Frontal cortex (tissue), 4 donors: ENCODE measurements around the gene HIP1R. TPM values are rescaled to one million over a fixed set of nuclear protein-coding genes. Genes with fewer than 3 reads are reported as not detected.
"Not testable (repeated sequence)": the region's sequence is repeated elsewhere in the genome, so short reads cannot be mapped to it uniquely, and the experiment has no call there.

Source experiments
- DNase-seq, 2 donors: peaks; one replicate each; pipeline ENCODE4 v3.0.0; 2012; ENCODE audit warnings: low spot score in 2 of 2
- FAIRE-seq: peaks from 2 replicates; lab custom pipeline; 2012; peaks lifted over from hg19 to GRCh38; lab: Jason Lieb, UNC
- total RNA-seq: library from RNA; depleted of rRNA; stranded (reverse); fragments of >200 nt; gene quantifications from one replicate; pipeline ENCODE4 v1.2.3, GENCODE V29; 2014
- donor health status: control.
- donor health status: control.
- donor health status: control.

The HIP1R gene
- total RNA-seq, 1 donor from 2014 or later: 88.0 TPM

- no peak for DNase-seq
- FAIRE-seq: no peak
Measured at GRCh38 chr12:122886851-122887818, 51.9 kb downstream of the HIP1R start.

- DNase-seq (no peak), FAIRE-seq (no peak)
Measured at GRCh38 chr12:122887819-122888212, 52.6 kb downstream of the HIP1R start.

- no peak for DNase-seq
- no peak for FAIRE-seq
Measured at GRCh38 chr12:122888232-122888752, 53.0 kb downstream of the HIP1R start.

- DNase-seq (no peak), FAIRE-seq (no peak)
Measured at GRCh38 chr12:122889761-122890520, 54.7 kb downstream of the HIP1R start.

DNA sequence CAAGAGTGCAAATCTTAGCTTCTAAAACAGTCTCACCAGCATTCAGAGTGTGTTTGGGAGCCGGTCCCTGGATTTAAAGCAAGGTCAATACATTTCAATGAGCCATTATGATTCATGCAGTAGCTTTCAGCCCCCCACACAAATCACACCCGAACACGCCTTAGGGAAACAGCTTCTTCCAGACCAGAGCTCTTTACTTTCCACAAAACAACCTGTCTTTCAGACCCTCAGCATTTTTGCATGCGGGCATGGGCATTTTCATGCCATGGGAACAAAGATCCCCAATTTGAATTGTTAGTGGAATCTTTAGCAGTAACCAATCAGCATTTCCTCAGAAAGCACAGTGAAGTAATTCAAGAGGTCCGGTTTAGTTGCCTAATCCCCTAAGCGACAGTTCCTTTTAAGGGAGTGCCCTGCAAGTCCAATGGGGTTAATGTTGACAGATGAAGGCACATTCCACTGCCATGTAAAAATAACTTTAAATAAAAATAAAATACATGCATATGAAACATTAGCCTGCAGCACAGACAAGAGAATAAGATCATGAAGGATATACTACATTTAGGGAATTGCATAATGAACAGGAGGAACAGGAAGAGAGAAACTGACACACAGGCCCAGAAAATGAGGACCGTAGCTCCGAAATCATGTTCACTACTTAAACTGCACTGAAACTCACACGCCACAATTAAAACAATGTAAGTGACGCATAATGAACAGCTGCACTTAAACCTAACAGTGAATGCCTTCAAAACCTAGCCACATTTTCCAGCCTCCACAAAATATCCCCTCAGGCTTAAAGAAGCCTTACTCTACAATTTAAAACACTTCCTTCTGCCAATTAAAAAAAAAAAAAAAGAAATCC lies 56.6 kb downstream of the HIP1R start:
- FAIRE-seq: no peak
- DNase-seq: no peak

DNA sequence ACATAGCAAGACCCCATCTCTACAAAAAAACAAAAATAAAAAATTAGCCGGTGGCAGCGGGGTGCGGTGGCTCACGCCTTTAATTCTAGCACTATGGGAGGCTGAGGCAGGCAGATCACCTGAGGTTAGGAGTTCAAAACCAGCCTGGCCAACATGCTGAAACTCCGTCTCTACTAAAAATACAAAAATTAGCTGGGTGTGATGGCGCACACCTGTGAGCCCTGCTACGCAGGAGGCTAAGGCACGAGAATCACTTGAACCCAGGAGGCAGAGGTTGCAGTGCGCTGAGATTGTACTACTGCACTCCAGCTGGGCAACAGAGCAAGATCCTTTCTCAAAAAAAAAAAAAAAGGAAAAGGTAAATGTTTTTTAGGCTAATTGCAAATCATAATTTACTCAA lies 57.5 kb downstream of the HIP1R start:
- DNase-seq, FAIRE-seq: not testable (repeated sequence)

- DNase-seq (no peak), FAIRE-seq (no peak)
Measured at GRCh38 chr12:122893208-122894153, 58.2 kb downstream of the HIP1R start.

DNA sequence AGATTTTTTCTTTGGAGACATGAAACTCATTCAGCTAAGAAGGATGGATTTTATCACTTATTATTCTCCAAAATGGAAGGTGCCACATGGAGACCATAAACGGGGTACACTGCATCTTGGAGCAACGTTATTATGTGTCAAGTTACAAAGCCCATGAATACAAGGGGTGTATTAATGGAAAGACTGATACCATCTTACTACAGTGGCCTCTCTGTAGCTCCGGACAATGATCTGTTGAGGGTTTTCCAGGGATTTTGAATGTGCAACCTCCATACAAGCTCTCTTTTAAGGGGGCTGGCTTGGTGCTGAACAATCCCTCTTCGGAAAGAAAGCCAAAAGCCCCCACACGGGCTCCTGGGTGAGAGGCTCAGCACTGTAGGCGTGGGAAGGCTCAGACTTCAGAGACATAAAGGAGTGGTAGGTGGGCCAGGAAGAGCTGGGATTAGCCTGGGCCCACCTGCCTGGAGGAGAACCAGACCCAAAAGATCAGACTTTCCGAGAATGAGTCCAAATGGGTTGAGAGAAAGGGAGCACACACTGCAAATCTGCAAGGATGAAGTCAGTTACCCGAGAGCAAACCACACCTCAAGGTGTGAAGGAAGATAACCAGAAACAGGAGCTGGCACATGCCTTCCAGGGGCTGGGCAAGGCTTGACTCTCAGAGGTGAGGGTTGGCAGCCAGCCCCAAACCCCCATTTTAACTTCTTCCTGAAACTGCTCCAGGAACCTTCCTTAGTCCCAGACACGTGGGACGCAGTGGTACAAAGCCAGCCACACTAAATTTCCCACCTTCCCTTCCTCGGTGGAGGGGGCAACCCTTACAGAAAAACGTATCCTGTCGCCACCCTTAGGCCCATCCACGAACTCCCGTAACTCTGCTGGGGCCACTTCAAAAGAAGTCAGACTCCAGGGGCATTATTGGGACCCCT lies 59.2 kb downstream of the HIP1R start:
- no peak for FAIRE-seq

GRCh38 chr12:122895320-122895703 lies 60.1 kb downstream of the HIP1R start:
- DNase-seq (no peak), FAIRE-seq (no peak)

More for the DNA sequence above, 59.2 kb downstream of the HIP1R start:
- no peak for DNase-seq

- FAIRE-seq (no peak), DNase-seq (peak; percentile 86 to 95)
Measured at GRCh38 chr12:122895704-122896636, 60.7 kb downstream of the HIP1R start, which contains the start of gene VPS37B. Gene VPS37B, minus strand, starts transcription at chr12:122896124. Its CDS starts 62 bp downstream, at chr12:122896062.

GRCh38 chr12:122896662-122897061 lies 61.4 kb downstream of the HIP1R start:
- FAIRE-seq (no peak), DNase-seq (no peak)

- DNase-seq (no peak), FAIRE-seq (no peak)
Measured at GRCh38 chr12:122899887-122900286, 64.6 kb downstream of the HIP1R start.

DNA sequence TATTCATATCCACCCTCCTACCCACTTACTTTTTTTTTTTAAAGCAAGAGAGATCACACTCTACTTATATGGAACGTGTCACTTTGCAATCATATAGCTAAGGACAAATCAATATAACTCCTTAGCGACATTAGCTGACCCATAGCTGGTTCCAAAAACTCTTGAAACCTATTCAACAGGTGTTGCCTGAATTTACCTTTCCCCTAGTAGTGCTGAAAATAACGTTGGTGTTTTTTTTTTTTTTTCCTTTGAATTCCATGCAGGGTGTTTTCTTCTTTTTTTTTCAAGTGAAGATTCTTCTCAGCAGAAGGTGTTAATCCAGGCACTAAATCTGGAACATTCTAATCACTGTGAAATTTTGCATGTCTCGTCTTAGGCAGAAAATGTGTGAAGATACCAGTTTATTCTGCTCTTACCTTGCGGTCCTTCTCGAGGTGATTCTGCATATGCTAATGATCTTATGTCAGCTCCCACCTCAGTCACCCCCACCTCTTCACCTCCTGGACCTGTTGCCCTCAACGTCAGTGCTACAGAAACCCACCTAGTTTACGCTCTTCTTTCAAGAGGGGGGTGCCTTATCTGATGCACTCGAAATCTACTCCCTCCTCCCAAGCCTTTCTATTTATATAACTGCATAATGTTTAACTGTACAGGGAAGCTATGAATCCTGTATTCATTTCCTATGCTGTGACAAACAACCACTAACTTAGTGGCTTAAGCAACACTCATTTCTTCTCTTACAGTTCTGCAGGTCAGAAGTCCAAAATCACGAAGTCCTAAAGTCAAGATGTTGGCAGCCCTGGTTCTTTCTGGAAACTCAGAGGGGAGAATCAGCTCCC lies 67.8 kb downstream of the HIP1R start:
- no peak for DNase-seq
- FAIRE-seq: no peak

- DNase-seq (no peak), FAIRE-seq (no peak)
Measured at GRCh38 chr12:122903693-122904034, 68.4 kb downstream of the HIP1R start.

- DNase-seq, FAIRE-seq: not testable (repeated sequence)
Measured at GRCh38 chr12:122905258-122905657, 70.0 kb downstream of the HIP1R start.

DNA sequence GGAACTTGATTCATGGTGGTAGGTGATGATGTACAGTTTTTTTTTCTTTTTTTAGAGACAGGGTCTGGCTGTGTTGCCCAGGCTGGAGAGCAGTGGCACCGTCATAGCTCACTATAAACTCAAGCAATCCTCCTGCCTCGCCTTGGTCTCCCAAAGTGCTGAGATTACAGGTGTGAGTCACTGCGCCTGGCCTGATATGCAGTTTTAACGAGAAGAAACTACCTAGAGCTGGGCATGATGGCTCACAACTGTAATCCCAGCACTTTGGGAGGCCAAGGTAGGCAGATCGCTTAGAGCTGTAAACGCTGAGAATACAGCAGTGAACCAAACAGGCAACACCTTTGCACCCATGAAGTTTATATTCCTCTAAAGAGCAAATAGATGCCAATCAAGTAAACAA lies 73.7 kb downstream of the HIP1R start:
- no peak for FAIRE-seq
- no peak for DNase-seq
